Right ventricle myocardium inferior (tissue), 1 donor: ENCODE results near the gene PACS1. TPM values are rescaled to one million over a fixed set of nuclear protein-coding genes. Genes with fewer than 3 reads are reported as not detected.

Experiments
- ATAC-seq: fragments of 200-7000 bp; cut with Tn5 transposase; one replicate; pipeline ENCODE4 v1.9.1; 2020; ENCODE audit warnings: mild to moderate bottlenecking, moderate library complexity
- DNase-seq: peaks from one replicate; pipeline ENCODE4 v3.0.0; 2021; ENCODE audit errors: missing footprints
- intact Hi-C: fragments of 100-400 bp; cut with DNase I; formaldehyde crosslinking; loops from one replicate; pipeline ENCODE4 v1.11.0; 2022
- total RNA-seq: library from RNA; stranded (reverse); fragmentation: NEBNext Ultra II Directional; extraction: Animal tissue kit (Norgen Biotek cat#: 25700); gene quantifications from one replicate; pipeline ENCODE4 v1.2.1, GENCODE V29; 2021
- donor health status: DM: no; HTN: yes; CAD: no; lungs with severe emphysema.

Gene PACS1
- total RNA-seq, 1 donor from 2014 or later, result 50.7 TPM

DNA sequence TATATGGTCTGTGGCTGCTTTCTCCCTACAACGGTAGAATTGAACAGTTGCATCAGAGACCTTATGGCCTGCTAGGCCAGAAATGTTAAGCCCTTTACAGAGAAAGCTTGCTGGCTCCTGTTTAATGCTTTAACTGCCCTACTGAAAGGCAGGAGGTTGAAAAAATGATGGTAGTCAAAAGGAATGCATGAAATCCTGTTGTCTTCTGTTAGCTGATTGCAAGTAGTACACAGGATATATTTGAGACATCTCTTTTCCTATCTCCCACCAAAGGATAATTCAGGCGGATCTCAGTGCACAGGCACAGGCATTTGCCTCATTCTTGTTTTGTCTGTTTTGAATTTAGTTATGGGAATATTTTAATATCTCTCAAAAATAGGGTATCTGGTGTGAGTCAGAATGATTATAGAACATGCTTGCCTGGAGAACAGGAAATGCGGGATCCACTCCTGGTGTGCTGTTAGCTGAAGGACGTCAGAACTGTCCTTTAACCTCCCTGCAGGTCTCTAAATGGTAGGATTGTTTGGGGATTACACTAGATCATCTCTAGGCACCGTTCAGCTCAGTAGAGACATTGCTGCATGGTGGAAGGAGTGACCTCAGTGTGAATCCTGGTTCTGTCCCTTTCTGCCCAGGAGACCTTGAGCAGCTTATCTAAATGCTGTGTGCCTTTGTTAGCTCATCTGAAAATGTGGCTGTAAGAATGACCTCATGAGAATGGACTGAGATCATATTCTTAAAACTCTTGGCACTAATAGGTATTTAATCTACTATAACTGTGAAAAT, 49.5 kb downstream of the PACS1 start:
- ATAC-seq, result peak; percentile 47
- DNase-seq, result no peak
- intact Hi-C loops, result no loop called here

DNA sequence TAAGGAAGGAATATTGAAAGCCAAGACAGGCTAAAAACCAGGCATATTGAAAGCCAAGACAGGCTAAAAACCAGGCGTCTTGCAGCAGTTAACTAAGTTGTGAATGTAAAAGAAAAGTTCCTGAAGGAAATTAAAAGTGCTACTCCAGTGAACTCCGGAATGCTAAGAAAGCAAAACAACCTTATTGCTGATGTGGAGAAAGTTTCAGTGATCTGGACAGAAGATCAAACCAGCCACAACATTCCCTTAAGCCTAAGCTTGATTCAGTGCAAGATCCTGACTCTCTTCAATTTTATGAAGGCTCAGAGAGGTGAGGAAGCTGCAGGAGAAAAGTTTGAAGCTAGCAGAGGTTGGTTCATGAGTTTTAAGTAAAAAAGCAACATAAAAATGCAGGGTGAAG, 51.4 kb downstream of the PACS1 start:
- DNase-seq (no peak), ATAC-seq (no peak)
- intact Hi-C loops, result no loop called here

DNA sequence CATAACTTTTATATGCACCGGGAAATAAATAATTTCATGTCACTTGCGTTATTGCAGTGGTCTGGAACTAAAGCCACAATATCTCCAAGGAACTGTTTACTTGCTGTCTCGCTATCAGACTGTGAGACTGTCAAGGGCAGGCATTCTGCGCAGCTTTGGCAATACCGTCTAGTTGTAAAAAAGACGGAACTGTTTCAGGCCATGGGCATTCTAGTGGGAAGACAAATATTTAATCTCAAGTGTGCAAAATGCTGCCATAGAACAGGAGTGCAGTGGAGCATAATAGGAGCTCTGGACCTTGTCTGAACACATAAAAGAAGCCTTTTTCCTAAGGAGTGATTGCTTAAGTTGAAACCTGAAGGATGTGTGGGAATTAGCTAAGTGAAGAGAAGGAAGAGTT, 53.8 kb downstream of the PACS1 start:
- intact Hi-C loops, result no loop called here
- DNase-seq (no peak), ATAC-seq (no peak)

DNA sequence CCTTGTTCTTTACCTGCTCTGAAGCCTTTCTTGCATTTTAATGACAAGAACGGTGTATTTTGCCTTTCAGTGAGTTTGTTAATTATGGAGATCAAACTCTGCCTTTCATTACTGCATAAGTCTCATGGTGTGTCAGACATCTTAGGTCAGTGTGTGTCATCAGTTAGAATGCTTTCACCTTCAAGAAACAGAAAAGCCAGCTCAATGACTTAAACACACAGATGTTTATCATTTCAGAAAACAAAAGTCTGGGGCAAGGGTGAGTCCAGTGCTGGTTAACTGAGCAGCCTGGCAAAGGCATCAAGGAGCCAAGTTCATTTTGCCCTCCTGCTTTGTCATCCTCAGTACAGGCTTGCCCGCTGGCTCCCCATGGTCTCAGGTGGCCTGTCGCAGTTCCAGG, 54.5 kb downstream of the PACS1 start:
- intact Hi-C loops, result no loop called here
- ATAC-seq (no peak), DNase-seq (no peak)

DNA sequence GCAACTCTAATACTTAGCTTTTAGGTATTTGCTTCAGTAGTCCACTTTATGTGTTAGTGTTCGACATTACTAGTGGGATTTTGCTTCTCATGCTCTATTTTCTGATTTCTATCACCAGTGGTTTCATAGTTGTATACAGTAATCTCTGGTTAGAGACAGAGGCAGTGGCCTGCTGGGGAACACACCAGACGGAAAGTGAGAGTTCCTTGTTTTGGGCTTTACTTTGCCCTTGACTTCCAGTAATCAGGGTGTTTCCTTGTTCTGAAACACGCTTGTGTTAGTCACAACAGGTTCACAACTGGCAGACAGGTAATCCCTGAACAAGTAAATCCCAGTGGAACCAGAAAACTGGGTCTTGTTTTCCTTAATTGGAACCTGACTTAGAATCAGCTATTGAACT, 56.0 kb downstream of the PACS1 start:
- DNase-seq (no peak), ATAC-seq (no peak)
- intact Hi-C loops, result loop anchor here (5.0 kb wide), 1 partner anchor 59 kb away; no protein-coding TSS in a partner anchor

DNA sequence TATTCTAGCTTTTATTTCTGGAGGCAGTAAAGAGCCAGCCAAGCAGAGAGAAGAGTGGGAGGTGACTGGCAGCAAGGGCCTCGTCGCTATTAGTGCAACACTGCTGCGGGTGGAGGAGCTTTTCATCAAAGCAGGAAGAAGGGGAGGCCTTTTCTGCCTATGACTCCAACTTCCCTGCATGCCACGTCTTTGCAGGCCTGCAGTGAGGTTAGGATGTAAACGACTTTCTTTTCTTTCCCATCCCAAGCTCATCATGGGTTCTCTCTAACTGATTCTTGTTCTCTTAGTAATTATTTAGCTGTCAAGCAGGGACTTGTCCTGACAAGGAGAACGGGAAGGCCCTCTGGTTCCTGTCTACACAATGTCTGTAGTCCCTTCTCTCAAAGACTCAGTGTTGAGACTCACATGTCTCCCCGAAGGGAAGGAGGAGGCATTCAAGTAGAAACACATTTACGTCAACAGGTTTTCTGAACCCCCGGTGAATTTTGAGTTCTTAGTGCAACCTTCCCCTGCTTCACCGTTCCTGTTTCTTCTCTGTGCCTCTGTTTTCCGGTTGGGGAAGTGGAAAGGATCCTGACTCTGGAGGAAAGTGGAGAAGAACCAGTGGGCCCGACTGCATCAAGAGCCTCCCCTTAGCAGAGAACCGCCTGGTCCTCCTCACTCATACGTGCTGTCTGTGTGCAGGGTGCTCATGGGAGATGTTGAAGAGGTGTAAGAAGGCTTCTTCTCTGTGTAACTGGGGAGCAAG, 56.9 kb downstream of the PACS1 start:
- intact Hi-C loops, result loop anchor here (5.0 kb wide), 1 partner anchor 60 kb away; no protein-coding TSS in a partner anchor
- DNase-seq, result no peak
- ATAC-seq, result peak; percentile 93

DNA sequence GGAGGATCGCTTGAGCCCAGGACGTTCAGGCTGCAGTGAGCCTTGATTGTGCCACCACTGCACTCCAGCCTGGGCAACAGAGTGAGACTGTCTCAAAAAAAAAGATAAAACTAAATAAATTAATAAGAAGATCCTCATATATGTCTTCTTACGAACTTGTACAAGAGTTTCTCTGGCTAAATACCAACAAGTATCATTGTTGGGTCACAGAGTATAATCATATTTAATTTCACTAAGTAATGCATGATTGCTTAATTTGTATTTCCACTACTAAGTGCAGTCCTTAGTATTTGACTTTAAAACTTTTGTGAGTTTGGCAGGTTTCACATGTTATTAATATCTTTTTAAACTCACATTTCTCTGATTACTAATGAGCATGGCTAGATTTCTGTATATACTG, 60.9 kb downstream of the PACS1 start:
- intact Hi-C loops, result no loop called here
- DNase-seq (no peak), ATAC-seq (no peak)

DNA sequence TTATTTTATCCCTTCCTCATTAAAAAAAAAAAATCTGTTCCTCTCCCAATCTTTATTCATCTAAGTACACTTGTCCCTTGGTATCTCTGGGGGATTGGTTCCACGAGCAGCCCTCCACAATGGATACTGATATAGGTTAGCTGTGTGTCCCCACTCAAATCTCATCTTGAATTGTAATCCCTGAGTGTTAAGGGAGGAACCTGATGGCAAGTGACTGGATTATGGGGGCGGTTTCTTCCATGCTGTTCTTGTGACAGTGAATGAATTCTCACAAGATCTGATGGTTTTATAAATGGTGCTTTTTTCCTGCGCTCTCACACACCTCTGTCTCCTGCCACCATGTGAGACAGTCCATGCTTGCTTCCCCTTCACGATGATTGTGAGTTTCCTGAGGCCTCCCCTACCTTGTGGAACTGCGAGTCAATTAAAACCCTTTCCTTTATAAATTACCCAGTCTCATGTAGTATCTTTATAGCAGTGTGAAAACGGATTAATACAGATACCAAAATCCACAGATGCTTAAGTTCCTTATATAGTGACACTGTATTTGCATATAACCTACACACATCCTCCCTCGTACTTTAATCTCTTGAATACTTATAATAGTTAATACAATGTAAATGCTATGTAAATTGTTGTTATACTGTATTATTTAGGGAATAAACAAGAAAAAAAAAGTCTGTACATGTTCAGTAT, 62.0 kb downstream of the PACS1 start:
- DNase-seq (no peak), ATAC-seq (no peak)
- intact Hi-C loops, result no loop called here

DNA sequence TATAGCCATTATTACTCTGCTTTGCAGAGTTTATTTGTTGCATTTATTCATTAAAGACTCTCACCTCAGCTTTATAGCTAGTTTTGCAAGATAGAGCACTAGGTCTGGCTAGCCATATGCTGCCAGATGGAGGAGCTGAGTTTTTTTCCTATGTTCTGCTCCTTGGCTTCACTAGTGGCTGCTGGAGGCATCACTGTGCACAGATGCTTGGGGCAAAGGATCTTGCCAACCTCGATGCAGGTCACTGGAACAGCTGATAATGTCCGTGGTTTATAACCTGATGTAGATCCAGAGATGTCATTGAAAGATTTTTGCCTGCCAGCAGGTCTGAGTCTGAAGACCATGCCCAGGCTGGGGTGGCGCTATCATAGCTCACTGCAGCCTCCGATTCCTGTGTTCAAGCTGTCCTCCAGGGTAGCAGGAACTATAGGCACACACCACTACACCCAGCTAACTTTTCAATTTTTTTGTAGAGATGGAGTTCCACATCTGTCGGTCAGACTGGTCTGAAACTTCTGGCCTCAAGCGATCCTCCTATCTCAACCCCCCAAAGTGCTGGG, 63.2 kb downstream of the PACS1 start:
- DNase-seq, result no peak
- no peak for ATAC-seq
- intact Hi-C loops, result no loop called here

DNA sequence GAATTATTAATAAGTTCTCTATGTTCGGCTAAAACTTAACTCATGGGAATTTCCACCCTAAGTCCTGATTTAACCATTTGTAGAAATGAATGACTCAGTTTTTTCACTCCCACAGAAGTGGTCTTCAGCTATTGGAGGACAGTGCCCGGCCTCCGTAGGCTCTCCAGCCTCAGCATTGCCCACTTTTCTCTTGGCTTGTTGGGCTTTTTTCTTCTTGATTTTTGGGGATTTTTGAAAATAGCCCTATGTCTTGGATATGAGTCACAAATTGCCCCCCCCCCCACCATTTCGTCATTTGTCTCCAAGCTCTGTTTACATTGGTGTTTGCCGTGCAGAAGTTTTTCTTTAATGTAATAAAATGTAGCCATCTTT, 66.7 kb downstream of the PACS1 start:
- intact Hi-C loops, result no loop called here
- no peak for DNase-seq
- ATAC-seq, result no peak

DNA sequence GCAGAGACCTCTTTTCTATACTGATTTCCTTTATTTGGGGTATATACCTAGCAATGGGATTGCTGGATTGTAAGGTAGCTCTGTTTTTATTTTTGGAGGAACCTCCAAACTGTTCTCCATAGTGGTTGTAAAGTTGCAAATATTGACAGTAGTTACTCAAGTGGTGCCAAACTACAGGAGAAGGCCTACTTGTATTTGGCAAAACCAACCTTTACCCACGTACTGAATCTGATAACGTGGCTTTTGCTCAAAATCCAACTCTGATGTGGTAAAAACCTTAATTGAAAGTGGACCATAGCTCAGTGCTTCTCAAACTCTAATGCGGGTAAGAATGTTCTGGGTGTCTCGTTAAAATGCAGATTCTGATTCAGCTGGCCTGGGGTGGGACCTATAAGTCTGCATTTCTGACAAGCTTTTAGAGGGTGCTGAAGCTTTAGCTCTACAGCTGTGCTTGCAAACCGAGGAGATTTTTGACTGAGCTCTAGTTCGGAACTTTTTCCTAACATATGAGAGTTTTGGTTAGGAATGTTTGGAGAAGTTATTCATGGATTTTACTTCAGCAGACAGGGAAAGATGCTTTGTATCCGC, 69.8 kb downstream of the PACS1 start:
- DNase-seq (no peak), ATAC-seq (no peak)
- intact Hi-C loops, result no loop called here

DNA sequence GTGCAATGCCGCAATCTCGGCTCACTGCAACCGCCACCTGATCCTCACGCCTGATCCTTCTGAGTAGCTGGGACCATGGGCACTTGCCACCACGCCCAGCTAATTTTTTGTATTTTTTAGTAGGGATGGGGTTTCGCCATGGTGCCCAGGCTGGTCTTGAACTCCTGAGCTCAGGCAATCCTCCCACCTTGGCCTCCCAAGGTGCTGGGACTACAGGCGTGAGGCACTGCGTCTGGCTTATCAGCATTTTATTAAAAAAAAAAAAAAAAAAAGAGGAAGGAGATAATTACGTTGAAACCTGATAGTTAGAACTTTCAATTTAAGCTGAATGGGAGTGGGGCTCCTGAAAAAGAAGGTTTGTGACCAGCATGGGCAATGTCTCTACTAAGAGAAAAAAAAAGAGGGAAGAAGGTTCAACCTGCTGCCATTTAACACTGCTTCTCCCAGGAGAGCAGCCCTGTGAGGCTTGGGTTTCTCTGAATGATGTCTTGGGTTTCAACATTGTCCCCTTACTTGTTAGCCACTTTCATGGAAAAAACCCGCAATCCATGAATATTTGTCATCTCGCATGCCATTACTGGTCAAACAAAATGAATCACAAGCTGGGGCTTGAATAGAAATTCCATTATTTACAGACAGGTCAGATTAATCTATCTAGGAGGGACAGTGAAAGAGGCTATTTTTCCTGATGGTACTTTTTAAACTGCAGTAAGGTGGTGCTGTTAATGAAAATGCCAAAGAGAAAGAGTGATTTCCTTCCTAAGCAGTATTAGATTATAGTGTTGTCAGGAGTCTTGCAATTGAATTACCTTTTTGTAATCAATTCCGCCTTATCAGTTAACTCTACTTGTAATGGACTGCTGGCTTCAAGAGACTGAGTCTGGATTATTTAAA, 72.5 kb downstream of the PACS1 start:
- no peak for DNase-seq
- intact Hi-C loops, result no loop called here
- no peak for ATAC-seq

DNA sequence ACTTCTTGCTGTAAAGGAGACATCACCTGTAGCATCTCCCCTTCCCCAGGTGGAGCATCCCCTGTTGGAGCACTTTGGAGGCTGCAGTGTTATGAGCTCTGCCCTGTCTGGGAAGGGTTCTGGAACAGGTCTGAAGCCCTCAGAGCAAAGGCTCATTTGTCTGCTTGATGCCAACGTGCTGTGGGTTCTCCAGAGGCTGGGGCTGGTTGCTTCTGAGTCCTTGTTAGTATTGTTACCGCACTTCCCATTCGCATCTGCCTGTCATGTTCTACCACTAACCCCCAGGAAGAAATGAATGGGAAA, 73.1 kb downstream of the PACS1 start:
- no peak for ATAC-seq
- DNase-seq, result no peak
- intact Hi-C loops, result no loop called here

DNA sequence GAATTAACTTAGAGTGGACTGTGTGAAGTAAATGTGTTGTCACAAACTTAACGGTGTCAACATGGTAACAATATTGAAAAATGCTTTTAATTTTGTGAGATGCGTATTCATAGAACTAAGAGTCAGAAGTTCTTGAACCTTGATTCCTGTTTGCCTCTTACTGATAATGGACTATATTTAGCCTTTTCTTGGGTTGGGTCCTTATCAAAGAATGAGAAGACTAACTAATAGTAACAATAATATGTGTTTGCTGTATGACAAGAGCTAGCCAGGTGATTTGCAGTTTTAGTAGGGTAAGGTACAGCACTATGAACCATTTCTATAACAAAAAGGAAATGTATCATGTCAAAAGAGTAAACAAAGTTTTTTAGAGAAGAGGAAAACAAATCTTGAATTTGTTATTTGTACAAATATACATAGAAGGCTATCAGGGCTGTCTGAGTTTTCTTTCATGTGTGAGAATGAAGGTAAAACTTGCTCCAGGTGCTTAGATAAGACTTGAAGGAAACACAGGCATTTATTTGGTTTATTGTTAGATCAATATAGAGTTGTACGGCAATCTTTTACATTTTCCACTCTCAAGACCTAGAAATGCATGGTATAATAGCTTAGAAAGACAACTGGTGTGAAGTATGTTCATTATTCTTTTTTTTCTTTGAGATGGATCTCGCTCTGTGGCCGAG, 74.1 kb downstream of the PACS1 start:
- intact Hi-C loops, result no loop called here
- ATAC-seq (no peak), DNase-seq (no peak)

DNA sequence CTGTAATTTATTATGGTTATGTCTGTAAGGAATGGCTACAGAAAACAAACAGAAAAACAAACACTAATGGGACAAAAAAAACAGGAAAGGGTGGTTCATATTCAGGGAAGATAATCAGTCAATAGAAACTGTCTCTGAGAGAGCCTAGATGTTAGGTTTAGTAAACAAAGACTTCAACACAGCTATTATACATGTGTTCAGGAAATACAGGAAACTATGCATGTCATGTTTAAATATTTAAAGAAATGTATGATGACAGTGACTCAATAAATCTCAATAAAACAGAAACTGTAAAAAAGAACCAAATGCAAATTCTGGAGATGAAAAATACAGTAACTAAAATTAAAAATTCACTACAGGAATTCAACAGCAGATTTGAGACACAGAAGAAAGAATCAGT, 76.0 kb downstream of the PACS1 start:
- intact Hi-C loops, result no loop called here
- ATAC-seq (no peak), DNase-seq (no peak)

DNA sequence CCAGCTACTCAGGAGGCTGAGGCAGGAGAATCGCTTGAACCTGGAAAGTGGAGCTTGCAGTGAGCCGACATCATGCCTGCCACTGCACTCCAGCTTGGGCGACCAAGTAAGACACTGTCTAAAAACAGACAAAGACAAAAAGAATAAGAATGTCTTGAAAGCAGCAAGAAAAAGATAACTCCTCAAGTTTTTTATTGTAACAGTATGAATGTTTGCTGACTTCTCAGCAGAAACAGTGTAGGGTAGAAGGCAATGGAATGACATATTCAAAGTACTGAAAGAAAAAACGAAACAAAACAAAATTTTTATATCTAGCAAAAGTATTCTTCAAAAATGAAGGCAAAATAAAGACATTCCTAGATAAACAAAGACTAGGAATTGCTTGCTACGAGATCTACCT, 76.9 kb downstream of the PACS1 start:
- ATAC-seq (no peak), DNase-seq (no peak)
- intact Hi-C loops, result no loop called here

DNA sequence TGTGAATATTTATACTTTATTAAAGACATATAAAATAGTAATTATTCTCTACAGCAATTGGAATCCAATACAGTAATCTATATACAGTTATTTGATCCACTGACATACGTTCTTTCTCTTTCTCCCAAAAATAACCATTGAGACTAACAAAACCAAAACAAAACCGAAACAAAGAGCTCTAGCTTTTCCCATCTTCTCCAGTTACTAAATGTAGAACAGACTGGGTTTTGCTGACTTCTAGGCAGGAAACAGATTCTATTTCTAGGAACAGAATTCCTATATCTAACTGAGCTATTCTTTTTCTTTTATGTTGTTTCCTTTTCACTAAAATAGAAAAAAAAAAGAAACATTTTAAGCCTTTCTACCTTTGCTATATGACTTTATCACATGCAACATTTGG, 80.1 kb downstream of the PACS1 start:
- DNase-seq, result no peak
- no peak for ATAC-seq
- intact Hi-C loops, result no loop called here

DNA sequence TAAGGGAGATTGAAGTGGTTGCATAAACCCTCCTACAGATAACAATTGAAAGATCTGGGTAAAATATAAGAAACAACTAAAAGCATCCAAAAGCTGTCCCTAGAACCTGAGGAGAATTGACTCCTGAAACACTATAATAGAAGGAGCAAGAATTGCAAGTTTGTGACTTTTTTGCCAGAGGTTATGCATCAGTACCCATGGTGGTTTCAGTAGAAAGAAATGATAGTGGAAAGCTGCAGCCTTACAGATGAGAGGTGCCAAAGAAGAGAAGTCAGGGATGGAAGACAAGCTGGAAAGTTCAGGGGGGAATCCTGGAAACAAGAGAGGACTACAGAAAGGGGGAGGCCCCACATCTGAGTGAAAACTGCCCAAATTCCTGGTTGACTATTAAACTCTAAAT, 80.7 kb downstream of the PACS1 start:
- DNase-seq, result no peak
- intact Hi-C loops, result no loop called here
- ATAC-seq, result no peak
